Measurements from ENCODE around the gene IRF1.

DNA sequence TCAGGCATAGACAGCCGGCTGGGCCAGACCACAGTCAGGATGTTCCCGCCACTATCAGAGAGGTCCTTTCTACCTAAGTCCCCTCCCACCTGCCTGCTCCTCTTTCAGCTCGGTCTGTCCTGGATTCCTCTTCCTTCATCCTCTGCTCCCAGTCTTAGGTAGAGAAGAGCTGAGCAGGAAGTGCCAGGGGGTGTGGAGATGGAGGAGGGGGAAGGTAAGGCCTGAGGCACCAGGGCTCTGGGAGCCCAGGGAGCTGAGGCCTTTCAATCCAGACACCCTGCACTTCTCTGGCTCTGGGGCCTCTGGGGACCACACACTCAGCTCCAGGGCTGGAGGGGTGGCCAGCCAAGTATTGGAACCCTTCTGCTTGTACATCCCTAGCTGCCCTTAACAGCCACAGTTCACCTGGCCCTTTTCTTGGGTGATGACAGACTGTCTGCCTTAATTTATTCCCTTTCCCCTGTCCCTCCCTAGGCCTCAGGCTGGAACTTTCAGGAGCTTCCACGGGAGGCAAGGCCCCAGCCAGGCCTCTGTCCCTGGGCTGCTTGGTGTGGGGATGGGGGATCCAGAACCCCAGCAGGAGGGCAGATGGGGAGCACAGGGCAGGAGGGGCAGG lies 15.6 kb downstream of the IRF1 start:
- TF ChIP-seq POLR2A (IDR thresholded peaks at IDR 0.05) = no peak
- TF ChIP-seq, protein P1, sequence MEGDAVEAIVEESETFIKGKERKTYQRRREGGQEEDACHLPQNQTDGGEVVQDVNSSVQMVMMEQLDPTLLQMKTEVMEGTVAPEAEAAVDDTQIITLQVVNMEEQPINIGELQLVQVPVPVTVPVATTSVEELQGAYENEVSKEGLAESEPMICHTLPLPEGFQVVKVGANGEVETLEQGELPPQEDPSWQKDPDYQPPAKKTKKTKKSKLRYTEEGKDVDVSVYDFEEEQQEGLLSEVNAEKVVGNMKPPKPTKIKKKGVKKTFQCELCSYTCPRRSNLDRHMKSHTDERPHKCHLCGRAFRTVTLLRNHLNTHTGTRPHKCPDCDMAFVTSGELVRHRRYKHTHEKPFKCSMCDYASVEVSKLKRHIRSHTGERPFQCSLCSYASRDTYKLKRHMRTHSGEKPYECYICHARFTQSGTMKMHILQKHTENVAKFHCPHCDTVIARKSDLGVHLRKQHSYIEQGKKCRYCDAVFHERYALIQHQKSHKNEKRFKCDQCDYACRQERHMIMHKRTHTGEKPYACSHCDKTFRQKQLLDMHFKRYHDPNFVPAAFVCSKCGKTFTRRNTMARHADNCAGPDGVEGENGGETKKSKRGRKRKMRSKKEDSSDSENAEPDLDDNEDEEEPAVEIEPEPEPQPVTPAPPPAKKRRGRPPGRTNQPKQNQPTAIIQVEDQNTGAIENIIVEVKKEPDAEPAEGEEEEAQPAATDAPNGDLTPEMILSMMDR (IDR thresholded peaks at IDR 0.05 in 8 of 11, conservative IDR thresholded peaks at IDR 0.05 in 3 of 11) = no peak
